Measurements from ENCODE around the gene SESTD1.
"Not testable (repeated sequence)": the region's sequence is repeated elsewhere in the genome, so short reads cannot be mapped to it uniquely, and the experiment has no call there.

The SESTD1 gene

DNA sequence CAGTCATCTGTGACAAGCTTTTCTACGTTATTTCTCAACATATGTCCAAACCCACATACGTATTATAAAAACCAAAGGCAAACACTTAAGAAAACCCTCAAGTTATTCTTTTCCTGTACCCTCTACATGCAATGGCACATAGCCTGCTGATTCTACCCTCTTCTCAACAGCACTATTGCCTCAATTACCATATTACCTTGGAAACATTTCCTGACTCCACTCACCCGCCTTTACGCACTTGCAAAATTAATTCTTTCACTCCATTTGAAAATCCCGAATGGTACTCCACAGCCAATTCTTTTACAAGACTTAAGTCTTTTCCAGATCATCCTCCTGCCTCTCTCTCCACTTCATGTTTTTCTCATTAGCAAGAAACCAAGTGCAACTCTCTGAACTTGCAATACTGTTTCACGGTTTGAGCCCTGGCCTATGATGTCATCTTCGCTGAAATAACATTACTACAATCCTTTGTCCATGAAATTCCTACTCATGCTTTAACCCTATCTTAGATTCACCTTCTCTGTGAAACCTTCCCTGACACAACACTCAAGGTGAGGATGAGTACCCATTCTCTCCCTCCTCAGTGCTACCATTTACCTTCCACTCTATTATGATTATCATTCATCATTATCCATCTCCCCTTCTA, 29.0 kb downstream of the SESTD1 start:
- no peak for DNase-seq

DNA sequence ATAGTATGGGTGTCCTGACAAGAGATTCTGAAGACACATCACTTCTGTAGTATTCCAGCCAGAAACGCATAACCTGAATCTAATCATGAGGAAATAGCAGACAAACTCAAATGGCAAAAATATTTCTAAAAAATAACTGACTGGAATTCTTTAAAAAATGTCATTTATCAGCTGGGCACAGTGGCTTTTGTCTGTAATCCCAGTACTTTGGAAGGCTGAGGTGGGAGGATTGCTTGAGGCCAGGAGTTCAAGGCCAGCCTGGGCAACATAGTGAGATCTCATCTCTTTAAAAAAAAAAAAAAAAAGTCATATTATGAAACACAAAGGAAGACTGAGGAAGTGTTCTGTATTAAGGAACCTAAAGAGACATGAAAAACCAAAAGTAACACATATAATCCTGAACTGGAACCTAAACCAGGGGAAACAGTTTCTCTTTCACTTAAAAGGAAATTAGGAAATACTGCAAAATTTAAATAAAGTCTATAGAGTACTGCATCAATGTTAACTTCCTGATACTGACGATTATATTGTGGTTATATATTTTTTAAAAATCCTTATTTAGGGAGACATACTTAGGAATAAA, 29.9 kb downstream of the SESTD1 start:
- no peak for DNase-seq

DNA sequence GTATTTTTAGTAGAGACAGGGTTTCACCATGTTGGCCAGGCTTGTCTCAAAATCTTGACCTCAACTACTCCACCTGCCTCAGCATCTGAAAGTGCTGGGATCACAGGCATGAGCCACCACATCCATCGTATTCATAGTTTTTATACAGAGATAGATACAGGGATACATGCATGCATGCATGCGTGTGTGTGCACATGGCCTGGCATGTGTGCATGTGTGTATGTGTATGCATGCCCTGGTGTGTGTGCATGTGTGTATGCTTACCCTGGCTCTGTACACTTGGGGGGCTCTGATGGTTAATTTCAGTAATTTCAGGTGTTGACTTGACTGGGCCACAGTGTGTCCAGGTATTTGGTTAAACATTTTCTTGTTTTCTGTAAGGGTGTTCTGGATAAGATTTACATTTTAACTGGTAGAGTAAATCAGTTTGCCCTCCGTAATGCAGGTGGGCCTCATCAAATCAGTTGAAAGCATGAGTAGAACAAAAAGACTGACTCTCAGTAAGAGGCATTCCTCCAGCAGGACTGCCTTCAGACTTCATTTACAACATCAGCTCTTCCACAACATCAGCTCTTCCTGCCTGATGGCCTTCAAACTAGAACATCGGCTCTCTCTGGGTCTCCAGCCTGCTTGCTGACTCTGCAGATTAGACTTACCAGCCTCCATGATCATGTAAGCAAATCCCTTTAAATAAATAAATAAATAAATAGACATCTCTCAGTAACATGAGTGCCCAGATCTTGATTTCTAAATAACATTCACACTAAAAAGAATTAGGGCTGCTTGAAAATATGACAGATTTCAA, 30.8 kb downstream of the SESTD1 start:
- DNase-seq: no peak

DNA sequence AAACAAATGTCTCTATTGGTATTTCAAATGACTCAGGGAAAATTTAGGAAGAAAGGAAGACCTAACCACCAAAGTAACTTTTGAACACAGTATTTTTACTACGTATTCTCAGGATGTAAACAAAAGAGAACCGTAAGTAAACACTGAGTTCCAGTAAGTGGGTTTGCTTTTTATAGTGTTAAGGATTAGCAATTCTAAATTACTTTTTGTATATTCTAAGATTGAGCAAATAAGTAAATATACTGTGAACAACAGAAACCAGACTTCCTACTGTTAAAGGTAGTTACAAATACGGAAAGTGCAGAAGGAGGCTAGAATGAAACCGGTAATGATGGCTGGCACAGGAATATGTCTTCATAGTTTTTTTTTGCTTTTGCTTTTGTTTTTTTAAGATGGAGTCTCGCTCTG, 31.5 kb downstream of the SESTD1 start:
- no peak for DNase-seq

DNA sequence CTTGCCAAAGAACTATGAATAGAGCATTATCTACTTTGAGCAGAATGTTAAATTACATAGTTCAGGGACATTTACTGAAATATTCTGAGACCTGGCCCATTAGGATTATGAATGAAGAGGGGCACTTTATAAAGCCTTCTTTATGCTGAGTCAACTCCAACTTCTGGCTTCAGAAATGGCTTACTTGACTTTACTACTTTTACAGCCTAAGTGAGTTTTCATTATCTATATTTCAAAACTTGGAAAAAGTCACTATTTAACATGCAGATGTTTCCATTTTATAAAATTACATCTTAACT, 37.7 kb downstream of the SESTD1 start:
- DNase-seq: no peak

DNA sequence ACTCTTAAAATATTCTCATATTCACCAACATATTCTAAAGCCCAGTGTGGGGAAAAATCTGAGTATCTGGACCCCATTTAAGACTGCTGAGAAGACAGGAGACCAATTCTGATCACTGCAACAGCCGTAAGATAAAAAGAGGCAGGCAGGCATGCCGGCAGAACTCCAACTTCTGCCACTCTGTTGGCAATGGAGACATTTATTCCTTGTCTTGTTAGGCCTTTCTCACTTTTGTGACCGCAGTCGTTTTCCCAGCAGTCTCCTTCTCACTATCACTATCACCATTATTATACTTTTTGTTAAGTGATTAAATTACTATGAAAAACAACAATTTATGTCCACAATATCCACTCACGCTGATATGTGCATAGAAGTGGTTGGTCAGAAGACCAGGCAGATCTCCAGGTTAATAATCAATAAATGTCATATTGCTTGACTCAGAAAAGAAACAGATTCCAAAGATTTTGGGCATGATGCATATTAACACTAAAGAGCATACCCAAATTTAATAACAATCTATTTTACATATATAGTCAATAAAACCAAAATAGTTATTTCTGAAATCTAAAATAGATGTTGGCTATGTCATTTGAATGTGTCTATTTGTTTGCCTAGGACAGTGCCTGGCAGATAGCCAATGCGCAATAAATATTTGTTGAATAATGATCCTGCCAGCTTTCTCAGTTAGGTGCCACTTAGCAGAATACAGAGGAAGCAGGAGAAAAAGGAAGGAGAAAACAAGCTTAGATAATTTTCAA, 38.2 kb downstream of the SESTD1 start:
- no peak for DNase-seq

DNA sequence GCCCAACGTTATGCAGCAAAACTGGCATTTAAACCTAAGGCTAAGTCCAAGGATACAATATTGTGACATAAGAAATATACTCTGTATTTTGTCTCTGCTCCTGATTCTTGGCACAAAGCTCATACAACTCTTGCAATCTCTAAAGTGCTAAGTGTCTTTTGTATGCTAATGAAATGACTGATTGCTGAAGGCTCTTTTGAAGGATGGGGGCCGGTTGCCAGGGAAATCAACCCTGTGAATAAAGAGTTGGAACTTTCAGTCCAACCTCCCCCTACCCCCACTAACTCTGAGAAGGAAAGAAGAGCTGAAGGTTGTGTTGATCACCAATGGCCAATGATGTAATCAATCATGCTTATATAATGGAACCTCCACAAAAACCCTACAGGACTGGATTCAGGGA, 40.3 kb downstream of the SESTD1 start:
- no peak for DNase-seq

DNA sequence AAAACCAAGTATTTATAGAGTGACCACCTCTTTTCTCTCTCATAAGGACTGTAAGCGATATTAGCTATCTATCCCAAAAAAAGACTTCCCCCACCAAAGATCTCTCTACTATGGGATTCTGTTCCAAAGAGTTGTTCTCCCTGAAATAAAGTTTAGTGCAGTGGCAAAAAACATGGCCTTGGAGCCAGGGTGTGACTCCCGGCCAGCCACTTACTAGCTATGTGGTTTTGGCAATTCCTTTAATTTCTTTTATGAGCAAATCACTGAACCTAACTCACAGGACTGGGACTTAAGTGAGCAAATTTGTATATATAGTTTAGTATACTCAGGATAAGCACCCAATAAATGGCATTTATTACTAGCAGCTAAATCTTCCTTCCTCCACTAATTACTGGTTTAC, 42.6 kb downstream of the SESTD1 start:
- DNase-seq: no peak

DNA sequence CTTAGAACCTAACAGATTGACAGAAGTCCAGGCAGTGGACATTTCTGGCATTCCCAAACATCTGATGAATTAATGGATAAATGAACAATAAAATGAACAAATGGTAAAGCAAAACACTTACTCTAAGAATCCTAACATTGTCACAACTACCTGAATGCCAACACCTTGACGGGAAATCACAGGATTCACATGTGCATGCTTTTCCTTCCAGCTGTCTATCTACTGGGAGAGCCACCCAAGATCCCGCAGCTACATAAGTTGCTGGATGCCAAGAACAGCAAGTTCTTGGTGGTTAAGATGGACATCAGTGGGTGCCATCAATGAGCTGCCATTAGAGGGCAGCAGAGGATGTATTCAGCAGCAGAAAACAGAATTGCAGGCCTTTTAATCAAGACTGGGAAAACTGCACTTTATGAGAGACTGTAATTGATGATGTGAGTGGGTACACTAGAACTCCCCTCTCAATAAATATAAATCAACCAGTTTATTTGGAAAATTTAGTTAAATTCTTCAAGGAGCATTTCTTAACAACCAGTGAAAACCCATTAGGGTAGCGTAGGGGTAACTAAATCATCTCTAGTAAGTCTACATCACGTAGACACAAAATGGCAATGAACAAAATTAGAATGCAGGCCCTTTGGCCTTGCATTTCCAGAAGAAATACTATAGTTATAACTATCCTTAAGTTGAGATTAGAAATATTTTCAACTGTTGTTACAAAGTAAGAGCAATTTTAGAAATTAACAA, 45.6 kb downstream of the SESTD1 start:
- peak; percentile 64 for DNase-seq

DNA sequence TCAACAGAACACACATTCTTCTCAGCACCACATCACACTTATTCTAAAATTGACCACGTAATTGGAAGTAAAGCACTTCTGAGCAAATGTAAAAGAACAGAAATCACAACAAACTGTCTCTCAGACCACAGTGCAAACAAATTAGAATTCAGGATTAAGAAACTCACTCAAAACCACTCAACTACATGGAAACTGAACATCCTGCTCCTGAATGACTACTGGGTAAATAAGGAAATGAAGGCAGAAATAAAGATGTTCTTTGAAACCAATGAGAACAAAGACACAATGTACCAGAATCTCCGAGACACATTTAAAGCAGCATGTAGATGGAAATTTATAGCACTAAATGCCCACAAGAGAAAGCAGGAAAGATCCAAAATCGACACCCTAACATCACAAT, 50.0 kb downstream of the SESTD1 start:
- not testable (repeated sequence) for DNase-seq

DNA sequence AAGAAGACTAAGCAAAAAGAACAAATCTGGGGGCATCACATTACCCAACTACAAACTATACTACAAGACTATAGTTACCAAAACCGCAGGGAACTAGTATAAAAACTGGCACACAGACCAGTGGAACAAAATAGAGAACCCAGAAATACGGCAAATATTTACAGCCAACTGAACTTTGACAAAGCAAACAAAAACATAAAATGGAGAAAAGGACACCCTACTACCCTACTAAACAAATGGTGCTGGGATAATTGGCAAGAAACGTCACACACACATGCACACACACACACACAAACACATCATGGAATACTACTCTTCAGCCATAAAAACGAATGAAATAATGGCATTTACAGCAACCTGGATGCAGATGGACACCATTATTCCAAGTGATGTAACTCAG, 53.3 kb downstream of the SESTD1 start:
- no peak for DNase-seq

DNA sequence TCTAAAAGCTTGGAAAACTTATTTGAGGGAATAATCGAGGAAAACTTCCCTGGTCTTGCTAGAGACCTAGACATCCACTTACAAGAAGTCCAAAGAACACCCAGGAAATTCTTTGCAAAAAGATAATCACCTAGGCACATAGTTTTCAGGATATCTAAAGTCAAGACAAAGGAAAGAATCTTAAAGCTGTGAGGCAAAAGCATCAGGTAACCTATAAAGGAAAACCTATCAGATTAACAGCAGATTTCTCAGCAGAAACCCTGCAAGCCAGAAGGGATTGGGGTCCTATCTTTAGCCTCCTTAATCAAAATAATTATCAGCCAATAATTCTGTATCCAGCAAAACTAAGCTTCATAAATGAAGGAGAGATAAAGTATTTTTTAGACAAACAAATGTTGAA, 56.4 kb downstream of the SESTD1 start:
- DNase-seq: not testable (repeated sequence)

DNA sequence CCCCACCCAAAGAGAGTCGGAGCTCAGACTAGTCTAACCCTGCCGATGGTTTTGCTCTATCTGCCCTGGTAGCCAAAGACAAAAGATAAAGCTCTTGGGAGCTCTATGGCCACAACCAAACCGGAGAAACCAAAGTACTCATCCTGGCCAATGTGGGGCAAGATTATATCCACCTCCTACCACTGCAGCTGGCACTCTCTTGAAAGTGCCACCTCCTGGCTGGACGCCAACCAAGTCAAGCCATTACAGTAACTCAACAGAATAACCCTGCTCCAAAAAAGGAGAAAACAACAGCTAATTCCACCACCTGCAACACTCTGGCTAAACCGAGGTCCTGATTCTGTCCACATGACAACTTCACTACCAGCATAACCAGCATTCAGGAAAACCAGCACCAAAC, 57.6 kb downstream of the SESTD1 start:
- no peak for DNase-seq

DNA sequence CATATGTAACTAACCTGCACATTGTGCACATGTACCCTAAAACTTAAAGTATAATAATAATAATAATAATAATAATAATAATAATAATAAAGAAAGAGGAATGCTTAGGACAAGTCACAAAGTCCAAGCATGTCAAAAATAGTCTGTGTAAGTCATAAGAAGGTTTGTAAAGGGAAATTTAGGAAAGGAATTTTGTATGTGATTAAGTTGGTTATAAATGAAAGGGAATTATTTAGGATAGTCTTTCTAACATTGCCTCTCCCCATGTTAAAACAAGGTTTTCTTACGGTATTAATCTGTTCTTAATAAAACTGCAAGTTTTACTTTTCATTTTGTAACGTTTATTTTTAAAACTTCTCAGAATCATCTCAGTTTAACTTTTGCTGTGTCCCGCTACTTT, 62.8 kb downstream of the SESTD1 start:
- DNase-seq: no peak

DNA sequence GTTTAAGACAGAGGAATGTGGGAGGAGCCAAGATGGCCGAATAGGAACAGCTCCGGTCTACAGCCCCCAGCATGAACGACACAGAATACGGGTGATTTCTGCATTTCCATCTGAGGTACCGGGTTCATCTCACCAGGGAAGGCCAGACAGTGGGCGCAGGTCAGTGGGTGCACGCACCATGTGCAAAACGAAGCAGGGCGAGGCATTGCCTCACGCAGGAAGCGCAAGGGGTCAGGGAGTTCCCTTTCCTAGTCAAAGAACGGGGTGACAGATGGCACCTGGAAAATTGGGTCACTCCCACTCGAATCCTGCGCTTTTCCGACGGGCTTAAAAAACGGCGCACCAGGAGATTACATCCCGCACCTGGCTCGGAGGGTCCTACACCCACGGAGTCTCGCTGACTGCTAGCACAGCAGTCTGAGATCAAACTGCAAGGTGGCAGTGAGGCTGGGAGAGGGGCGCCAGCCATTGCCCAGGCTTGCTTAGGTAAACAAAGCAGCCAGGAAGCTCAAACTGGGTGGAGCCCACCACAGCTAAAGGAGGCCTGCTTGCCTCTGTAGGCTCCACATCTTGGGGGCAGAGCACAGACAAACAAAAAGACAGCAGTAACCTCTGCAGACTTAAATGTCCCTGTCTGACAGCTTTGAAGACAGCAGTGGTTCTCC, 68.6 kb downstream of the SESTD1 start:
- DNase-seq: not testable (repeated sequence)

DNA sequence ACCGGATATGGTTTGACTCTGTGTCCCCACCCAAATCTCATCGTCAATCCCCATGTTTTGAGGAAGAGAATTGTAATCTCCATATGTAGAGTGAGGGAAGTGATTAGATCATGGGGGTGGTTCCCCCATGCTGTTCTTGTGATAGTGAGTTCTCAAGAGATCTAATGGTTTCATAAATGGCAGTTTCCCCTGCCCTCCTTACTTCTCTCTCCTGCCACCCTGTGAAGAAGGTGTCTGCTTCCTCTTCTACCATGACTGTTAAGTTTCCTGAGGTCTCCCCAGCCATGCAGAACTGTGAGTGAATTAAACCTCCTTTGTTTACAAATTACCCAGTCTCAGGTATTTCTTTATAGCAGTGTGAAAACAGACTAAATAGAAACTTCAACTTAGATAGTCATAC, 69.5 kb downstream of the SESTD1 start:
- no peak for DNase-seq

DNA sequence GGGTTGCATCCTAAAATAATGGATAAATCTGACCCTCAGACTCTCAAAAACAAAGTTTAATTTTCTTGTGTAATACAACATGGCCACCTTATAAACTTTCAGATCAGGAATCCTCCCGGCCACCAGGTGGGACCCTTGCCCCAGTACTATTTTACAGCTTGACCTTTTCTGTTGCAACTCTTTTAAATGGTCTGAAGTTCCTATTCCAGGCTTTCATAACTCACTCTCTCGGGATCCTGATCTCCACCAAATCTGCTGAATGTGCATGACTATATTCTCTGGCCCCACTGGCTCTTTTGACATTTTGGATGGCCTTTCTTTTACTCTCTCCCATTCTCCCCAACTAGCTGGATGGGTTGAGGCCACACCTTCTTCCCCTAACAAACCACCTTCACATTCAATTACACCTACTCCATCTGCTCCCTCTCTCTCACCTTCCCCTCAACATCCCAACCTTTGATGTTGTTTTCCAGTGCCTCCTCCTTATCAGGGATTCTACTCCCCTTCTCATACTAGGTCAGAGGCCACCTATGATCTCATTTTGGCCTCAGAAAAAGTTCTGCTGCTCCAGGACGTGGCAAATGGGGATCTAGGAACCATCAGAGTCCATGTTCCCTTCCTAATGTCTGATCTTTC, 70.8 kb downstream of the SESTD1 start:
- no peak for DNase-seq

DNA sequence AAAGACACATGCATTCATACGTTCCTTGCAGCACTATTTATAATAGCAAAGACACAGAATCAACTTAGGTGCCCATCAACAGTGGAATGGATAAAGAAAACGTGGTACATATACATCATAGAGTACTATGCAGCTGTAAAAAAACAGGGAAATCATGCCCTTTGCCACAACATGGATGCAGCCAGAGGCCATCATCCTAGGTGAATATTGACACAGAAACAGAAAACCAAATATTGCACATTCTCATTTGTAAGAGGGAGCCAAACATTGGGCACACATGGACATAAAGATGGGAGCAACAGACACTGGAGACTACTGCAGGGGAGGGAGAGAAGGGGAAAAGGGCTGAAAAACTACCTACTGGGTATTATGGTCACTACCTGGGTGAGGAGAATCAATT, 73.5 kb downstream of the SESTD1 start:
- no peak for DNase-seq

DNA sequence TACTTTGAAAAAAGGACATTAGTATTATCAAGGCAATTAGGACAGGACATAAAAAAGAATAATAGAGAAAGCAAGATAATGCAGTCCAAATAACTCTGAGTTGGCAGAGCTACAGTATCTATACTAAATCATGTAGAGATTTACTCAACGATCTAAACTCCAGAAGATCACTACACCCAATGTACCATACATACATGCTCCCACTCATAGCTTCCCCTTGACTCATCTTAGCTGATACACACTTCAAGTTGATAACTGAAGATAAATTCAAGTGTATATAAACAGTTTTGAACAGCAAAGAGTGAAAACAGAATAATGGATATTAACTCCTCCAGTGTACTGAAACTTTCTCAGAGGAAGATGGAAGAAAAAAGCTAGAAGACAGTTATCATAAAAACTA, 78.5 kb downstream of the SESTD1 start:
- no peak for DNase-seq

DNA sequence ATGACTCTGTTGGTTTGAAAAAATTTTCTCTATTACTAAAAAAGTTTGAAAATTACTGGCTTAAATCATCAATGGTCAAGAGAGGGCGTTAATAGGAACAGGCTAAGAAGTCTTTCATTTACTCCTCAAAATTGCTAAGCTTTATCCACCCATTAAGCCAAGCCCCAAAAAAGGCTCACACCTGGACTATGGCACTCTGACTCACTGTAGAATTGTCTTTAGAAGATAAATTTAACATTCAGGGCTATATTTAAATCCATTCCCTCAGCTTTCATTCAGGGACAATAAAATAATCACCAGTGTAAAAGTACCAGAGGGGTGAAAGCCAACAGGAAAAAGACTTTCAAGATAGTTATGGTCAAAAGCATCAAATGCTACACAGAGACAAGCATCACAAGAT, 80.0 kb downstream of the SESTD1 start:
- DNase-seq: no peak

DNA sequence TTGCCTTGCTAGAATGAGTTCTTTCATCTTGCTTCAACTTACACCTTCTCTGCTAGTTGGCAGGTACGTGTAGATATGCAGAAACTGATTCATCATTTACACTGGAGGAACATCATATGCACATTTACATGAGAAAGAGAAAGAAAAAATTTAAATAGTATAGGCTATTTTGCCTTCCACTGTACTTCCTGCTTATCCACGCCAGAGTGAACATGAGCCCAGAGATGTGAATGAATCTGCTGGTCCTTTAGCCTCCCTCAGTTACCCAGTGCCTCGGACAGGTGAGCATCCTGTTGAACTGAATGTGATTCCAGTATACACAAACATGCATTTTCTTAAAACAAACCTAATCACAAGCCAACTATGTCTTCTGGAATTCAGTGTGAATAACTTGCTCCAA, 83.6 kb downstream of the SESTD1 start:
- DNase-seq: no peak

DNA sequence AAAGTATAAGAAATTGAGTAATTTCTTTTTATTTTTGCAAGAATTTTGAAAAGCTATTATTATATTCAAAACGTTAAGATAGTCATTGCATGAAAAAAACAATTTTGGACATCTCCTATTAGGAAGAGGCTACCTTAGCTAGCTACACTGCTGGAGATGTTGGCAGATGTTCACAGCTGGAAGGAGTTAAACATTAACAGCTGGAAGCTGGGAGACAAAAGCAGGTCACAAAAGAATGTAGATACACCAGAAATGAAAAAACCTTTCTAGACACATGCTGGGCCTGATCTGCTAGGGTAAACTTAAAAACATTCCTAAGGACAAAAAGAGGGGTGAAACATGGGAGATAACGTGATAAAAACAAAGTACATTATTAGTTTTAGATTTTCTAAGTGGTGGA, 84.4 kb downstream of the SESTD1 start:
- no peak for DNase-seq

Data from CD4-positive, alpha-beta T cell treated with Interleukin-17A for 4 hours (primary cell).